NOMO-1 treated with dmso at 0.1 percent for 144 hours (cell line): Measurements from ENCODE around the gene MYOT.

ENCODE experiments used
- DNase-seq: peaks from one replicate; lab custom pipeline; 2025; ENCODE audit not compliant: unreplicated experiment; lab: John Stamatoyannopoulos, UW

MYOT gene

GRCh38 chr5:137899493-137899892 lies 31.8 kb downstream of the MYOT start:
- no peak for DNase-seq

- no peak for DNase-seq
Observed at GRCh38 chr5:137901011-137901817, 33.6 kb downstream of the MYOT start.

- DNase-seq, result no peak
Observed at GRCh38 chr5:137902408-137903133, 34.9 kb downstream of the MYOT start.

DNA sequence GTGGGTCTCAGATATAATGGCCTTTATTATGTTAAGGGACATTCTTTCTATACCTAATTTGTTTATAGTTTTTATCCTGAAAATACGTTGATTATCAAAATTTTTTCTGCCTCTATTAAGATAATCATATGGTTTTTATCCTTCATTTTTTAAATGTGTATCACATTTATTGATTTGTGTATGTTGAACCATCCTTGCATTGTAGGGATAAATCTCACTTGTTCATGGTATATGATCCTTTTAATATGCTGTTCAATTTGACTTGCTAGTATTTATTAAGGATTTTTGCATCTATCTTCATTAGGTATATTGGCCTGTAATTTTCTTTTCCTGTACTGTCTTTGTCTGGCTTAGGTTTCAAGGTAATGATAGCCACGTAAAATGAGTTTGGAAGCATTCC lies 47.1 kb downstream of the MYOT start:
- DNase-seq, result no peak

GRCh38 chr5:137916923-137917322 lies 49.3 kb downstream of the MYOT start:
- DNase-seq, result no peak

GRCh38 chr5:137921931-137922330 lies 54.3 kb downstream of the MYOT start:
- DNase-seq, result no peak

DNA sequence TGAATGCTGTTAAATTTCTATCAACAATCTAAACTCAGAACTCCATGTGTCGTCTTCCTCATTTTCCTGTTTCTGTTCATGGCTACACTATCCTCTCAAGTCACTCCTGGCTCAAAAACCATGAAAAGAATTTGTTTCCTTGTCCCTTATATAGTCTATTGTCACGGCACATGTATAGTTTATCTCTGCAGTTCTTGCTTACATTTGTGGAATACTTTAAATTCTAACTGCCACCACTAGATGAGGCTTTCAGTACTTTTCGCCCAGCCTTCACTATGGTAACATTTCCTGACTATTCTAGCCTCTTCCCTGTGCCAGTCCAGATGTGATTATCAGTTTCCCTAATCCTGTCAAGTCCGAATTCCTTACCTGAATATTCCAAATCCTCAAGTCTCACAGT lies 56.2 kb downstream of the MYOT start:
- DNase-seq, result no peak

- no peak for DNase-seq
Observed at GRCh38 chr5:137932800-137933199, 65.1 kb downstream of the MYOT start.

DNA sequence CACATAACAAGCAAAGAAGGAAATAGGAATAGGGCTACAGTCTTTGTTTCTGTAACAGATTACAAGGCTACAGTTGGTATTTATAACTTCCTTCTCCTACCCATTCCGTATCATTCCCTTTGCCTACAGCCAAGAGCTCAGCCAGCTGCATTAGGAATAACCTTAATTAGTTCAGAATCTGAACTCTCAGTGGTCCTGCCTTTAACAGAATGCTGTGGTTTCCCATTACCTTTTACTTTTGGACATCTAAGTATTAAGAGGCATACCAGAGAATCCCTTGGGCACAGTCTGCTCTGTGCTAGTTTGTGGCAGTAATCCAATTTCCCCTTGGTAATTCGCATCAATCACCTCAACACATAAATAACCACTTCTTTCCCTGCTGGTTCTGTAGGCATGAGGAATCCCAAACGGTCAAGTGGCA lies 65.8 kb downstream of the MYOT start:
- no peak for DNase-seq

GRCh38 chr5:137935190-137935589 lies 67.5 kb downstream of the MYOT start:
- no peak for DNase-seq

DNA sequence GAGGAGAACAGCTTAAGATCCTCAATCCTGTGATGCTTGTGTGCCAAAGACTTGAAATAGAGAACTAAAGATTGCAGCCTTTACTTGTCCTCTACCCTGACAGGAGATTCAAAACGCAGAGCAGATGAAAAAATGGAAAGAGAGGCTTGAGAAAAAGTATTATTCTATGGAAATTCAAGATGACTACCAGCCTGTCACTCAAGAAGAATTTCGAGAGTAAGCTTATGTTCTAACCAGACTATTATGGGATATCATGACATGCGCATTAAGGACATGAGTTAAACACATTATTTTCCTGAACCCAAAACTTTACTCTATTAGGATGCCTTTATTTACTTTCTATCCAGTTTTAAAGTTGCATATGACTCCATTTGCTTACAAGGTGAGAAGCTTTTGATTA lies 68.0 kb downstream of the MYOT start:
- no peak for DNase-seq
